IPS-NIHi7 (cell line): Measurements from ENCODE around the gene BTG2.

Experiments used
- DNase-seq: peaks from one replicate; pipeline ENCODE4 v3.0.0; 2012; ENCODE audit warnings: mixed read lengths; ENCODE audit errors: extremely low spot score

Gene BTG2

GRCh38 chr1:203316626-203317093 is 11.3 kb downstream of the BTG2 start:
- no peak for DNase-seq

- no peak for DNase-seq
Observed at GRCh38 chr1:203317429-203318228, 12.3 kb downstream of the BTG2 start.

- DNase-seq, result no peak
Observed at GRCh38 chr1:203318229-203318517, 12.9 kb downstream of the BTG2 start.

- DNase-seq, result peak; percentile 71
Observed at GRCh38 chr1:203320591-203321272, 15.4 kb downstream of the BTG2 start.

GRCh38 chr1:203321273-203322052 is 16.1 kb downstream of the BTG2 start:
- DNase-seq, result no peak

- no peak for DNase-seq
Observed at GRCh38 chr1:203322500-203323179, 17.3 kb downstream of the BTG2 start.

GRCh38 chr1:203323587-203323986 is 18.3 kb downstream of the BTG2 start:
- no peak for DNase-seq

GRCh38 chr1:203324105-203325025 is 19.0 kb downstream of the BTG2 start:
- DNase-seq, result no peak

- DNase-seq, result peak; percentile 31
Observed at GRCh38 chr1:203325026-203325417, 19.7 kb downstream of the BTG2 start.

- no peak for DNase-seq
Observed at GRCh38 chr1:203325418-203326091, 20.2 kb downstream of the BTG2 start.

GRCh38 chr1:203326830-203327683 is 21.7 kb downstream of the BTG2 start:
- peak; percentile 96 for DNase-seq

- DNase-seq, result peak; percentile 74
Observed at GRCh38 chr1:203327684-203328457, 22.6 kb downstream of the BTG2 start.

- no peak for DNase-seq
Observed at GRCh38 chr1:203328714-203329122, 23.4 kb downstream of the BTG2 start.

- DNase-seq, result no peak
Observed at GRCh38 chr1:203331224-203331623, 25.9 kb downstream of the BTG2 start.

GRCh38 chr1:203335503-203335902 is 30.2 kb downstream of the BTG2 start:
- DNase-seq, result no peak

GRCh38 chr1:203336097-203336496 is 30.8 kb downstream of the BTG2 start:
- no peak for DNase-seq

- peak; percentile 82 for DNase-seq
Observed at GRCh38 chr1:203338335-203339036, 33.2 kb downstream of the BTG2 start.
